HG03097 (cell line): ENCODE measurements around the gene RPLP2.

Experiments used
- ATAC-seq: cut with Tn5 transposase; IDR thresholded peaks from one replicate; pipeline ENCODE4 v1.9.1; 2021; ENCODE audit not compliant: unreplicated experiment, low FRiP score

Gene RPLP2

DNA sequence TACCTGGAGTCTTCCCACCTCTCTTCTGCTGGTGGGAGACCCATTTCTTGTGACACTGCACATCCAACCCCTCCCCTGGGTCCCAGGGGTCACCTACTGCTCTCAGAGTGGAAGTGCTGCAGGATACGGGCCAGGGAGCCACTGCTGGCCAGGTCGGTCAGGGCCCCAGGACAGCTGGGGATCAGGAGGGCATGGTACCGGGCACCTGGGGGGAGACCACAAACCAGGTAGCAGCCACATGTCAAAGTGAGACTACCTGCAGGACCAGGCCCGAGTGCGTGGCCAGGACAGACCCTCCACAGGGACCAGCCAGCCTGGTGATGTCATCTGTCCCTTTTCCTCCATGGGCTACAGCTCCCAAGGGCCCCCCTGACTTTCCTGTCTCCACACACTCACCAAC lies 36.3 kb upstream of the RPLP2 start:
- ATAC-seq = no peak

- ATAC-seq = no peak
These were observed 35.9 kb upstream of the RPLP2 start for GRCh38 chr11:773830-774229.

- no peak for ATAC-seq
These were observed 34.7 kb upstream of the RPLP2 start for GRCh38 chr11:774873-775592.

GRCh38 chr11:776263-776560 lies 33.6 kb upstream of the RPLP2 start:
- no peak for ATAC-seq

- ATAC-seq = no peak
These were observed 33.0 kb upstream of the RPLP2 start for GRCh38 chr11:776561-777287.

- peak; percentile 66 for ATAC-seq
These were observed 32.2 kb upstream of the RPLP2 start, which contains the start of gene GATD1 for GRCh38 chr11:777288-778255. Gene GATD1, minus strand, starts transcription at chr11:777487. Its CDS starts 25 bp downstream, at chr11:777462.

- no peak for ATAC-seq
These were observed 30.5 kb upstream of the RPLP2 start for GRCh38 chr11:778976-779954.

DNA sequence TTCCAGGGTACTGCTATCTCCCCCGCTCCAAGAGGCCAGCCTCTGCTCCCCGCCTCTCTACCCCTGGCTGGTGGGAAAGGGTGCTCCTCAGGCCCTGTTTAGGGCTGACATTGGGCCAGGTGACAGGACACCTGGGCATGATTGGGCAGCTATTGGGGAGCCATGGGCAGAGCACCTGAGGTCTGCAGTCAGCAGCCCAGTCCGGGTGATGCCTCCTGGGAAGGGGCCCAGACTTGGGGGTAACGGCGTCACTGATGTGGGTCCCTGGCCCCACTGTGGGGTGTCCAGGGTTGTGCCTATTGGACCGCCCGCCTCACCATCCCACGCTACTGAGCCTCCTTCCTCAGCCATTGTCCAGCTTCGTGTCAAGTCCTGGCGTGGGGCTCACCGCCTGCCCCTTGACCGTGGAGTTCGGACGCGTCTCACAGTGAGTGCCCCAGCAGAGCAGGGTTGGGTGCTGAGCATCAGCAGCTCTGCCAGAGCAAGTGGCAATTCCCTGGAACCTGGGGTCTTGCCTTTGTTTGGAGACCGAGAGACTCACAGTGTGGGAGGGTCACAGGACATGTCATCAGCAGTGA lies 29.7 kb upstream of the RPLP2 start:
- ATAC-seq = no peak

- no peak for ATAC-seq
These were observed 27.2 kb upstream of the RPLP2 start for GRCh38 chr11:782264-783174.

DNA sequence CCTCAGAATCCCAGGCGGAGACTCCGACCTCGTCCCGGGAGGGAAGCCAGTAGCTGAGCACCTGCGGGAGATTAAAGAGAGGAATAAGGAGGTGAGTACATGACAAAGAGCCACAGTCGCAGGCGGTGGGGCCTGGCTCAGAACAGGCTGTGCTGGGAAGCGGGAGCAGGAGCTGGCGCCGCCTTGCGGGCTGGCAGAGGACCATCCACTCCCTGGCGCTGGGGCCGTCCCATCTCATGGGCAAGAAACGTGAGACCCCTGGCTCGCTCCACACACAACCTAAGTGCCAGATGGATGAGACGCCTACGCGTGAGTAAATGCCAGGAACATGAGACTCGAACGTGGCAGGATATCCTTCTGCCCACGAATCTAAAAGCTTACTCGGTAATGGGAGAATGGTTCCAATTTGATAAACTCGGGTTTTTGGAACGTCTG lies 26.2 kb upstream of the RPLP2 start:
- no peak for ATAC-seq

DNA sequence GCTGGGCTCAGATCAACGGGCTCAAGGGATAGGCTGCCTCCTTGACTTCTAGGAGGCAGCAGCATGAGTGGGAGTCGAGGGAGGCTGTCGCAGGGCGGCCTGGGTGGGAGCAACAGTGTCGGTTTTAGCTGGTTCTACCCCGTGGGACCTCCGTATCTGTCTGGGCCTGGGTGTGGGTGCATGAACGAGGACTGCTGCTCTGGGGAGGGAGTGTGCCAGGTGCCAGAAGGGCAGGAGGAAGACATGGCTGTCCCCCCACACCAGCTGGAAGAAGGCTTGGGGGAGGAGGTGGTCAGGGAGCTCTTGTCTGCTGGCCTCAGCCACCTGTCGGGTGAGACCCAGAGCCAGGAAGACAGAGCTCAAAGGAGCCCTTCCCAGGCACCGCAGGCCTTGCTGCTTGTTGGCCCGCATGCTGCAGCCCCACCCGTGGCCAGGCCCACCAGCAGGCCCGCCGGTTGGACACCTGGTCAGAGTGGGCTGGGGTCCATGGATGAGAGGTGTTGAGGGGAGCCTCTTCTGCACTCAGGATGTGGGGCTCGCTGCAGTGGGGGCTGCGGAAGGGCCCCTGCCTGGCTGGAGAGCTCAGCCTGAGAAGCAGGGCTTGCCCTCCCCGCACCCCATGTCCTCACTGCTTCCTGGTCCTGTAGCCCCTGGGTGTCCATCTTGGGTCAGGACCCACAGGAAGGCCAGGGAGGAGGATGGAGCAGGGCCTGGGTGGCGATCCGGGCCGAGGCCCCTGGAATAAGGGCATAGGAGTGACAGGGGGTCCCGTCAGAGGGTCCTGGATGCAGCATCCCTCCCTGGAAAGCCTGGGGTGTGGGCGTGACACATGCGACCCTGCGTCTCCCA lies 23.3 kb upstream of the RPLP2 start:
- ATAC-seq = no peak

GRCh38 chr11:787084-787675 lies 22.6 kb upstream of the RPLP2 start:
- no peak for ATAC-seq

- ATAC-seq = no peak
These were observed 21.6 kb upstream of the RPLP2 start for GRCh38 chr11:788009-788640.

DNA sequence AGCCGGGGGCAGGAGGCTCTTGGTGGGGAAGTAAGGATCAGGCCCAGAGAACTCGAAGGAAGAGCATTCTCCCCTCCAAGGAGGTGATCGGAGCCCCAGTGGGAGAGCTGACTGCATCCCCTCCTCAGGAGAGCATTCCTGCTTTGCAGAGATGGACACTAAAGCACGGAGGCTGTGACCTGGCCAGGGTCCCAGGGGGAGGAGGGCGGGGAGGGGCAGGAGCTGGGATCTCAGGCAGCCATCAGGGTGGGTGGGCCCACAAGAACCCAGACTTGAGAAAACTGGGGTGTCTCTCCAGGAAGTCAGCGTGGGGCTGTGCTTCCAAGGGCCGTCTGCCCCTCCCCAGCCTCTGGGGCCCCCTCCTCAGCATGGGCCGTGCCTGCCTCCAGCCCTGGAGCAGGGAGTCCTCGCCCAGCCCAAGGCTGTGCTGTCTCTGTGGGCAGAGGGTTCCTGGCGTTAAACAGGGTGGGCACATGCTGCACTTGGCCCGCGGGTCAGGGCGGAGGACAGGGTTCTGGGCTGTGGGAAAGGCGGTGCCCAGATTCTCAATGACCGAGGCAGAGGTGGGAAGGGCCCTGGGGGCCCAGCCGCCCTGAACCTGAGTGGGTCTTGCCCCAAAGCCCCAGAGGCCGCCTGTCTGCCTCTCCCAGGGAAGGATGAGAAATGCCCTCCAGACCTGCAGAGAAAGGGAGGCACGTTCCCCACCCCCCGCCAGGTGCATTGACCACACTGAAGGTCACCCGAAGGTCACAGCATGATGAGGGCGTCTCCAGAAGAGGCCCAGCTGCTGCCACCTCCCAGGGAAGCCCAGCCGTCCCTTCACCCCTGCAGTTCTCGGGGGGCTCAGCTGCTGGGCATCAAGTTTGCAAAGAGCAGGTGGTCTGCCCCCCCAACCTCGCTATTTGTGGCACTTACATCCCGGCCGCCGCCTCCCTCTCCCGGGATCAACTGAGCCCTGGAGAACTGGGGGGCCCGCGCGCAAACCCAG lies 20.5 kb upstream of the RPLP2 start:
- ATAC-seq = no peak

GRCh38 chr11:789943-790342 lies 19.8 kb upstream of the RPLP2 start, which contains the start of gene CEND1:
Gene CEND1, minus strand, starts transcription at chr11:790090. Its CDS starts 1,514 bp downstream, at chr11:788576.
- ATAC-seq = no peak
